NCI-H82 treated with DMSO at 0.1 percent for 48 hours (cell line): ENCODE measurements around the gene CCDC167.
"Not testable (repeated sequence)": the region's sequence is repeated elsewhere in the genome, so short reads cannot be mapped to it uniquely, and the experiment has no call there.

Experiments used
- DNase-seq: peaks from one replicate; lab custom pipeline; 2025; ENCODE audit not compliant: unreplicated experiment; lab: John Stamatoyannopoulos, UW

Gene CCDC167

GRCh38 chr6:37477656-37478435 lies 21.8 kb downstream of the CCDC167 start:
- no peak for DNase-seq

GRCh38 chr6:37477191-37477590 lies 22.5 kb downstream of the CCDC167 start:
- no peak for DNase-seq

GRCh38 chr6:37474316-37474715 lies 25.4 kb downstream of the CCDC167 start:
- DNase-seq, result no peak

- DNase-seq, result no peak
Observed at GRCh38 chr6:37473364-37474095, 26.2 kb downstream of the CCDC167 start.

GRCh38 chr6:37467718-37468117 lies 32.0 kb downstream of the CCDC167 start:
- DNase-seq, result no peak

- DNase-seq, result no peak
Observed at GRCh38 chr6:37463110-37463509, 36.6 kb downstream of the CCDC167 start.

- no peak for DNase-seq
Observed at GRCh38 chr6:37460805-37461204, 38.9 kb downstream of the CCDC167 start.

GRCh38 chr6:37459981-37460800 lies 39.5 kb downstream of the CCDC167 start:
- peak; percentile 44 for DNase-seq

GRCh38 chr6:37456816-37457560 lies 42.7 kb downstream of the CCDC167 start:
- no peak for DNase-seq

GRCh38 chr6:37456126-37456525 lies 43.6 kb downstream of the CCDC167 start:
- DNase-seq, result no peak

GRCh38 chr6:37454420-37455140 lies 45.1 kb downstream of the CCDC167 start:
- DNase-seq, result no peak

- peak; percentile 60 for DNase-seq
Observed at GRCh38 chr6:37452522-37452921, 47.2 kb downstream of the CCDC167 start.

- peak; percentile 97 for DNase-seq
Observed at GRCh38 chr6:37451441-37452193, 48.1 kb downstream of the CCDC167 start.

- DNase-seq, result no peak
Observed at GRCh38 chr6:37449984-37450383, 49.7 kb downstream of the CCDC167 start.

GRCh38 chr6:37443216-37443542 lies 56.5 kb downstream of the CCDC167 start:
- DNase-seq, result not testable (repeated sequence)

- DNase-seq, result no peak
Observed at GRCh38 chr6:37442416-37443215, 57.1 kb downstream of the CCDC167 start.

GRCh38 chr6:37441651-37442050 lies 58.0 kb downstream of the CCDC167 start:
- no peak for DNase-seq

- no peak for DNase-seq
Observed at GRCh38 chr6:37438930-37439329, 60.8 kb downstream of the CCDC167 start.

- no peak for DNase-seq
Observed at GRCh38 chr6:37435816-37436215, 63.9 kb downstream of the CCDC167 start.
